GM12801 (cell line): ENCODE measurements around the gene SLC7A4.

Experiments
- CTCF ChIP-seq: IDR thresholded peaks from one replicate; pipeline ENCODE4 v1.5.1; 2011; ENCODE audit warnings: control low read depth; ENCODE audit not compliant: insufficient read length; ENCODE audit errors: extremely low read depth

The SLC7A4 gene

GRCh38 chr22:20985720-20986119, 46.6 kb downstream of the SLC7A4 start:
- TF ChIP-seq CTCF = no peak

- TF ChIP-seq CTCF = no peak
Observed at GRCh38 chr22:20983081-20983771, 49.1 kb downstream of the SLC7A4 start.

GRCh38 chr22:20982563-20982882, 49.8 kb downstream of the SLC7A4 start:
- TF ChIP-seq CTCF = no peak

- no peak for TF ChIP-seq CTCF
Observed at GRCh38 chr22:20981787-20982562, 50.4 kb downstream of the SLC7A4 start, which contains the start of gene LZTR1. Gene LZTR1, plus strand, starts transcription at chr22:20982297. Its CDS starts 75 bp downstream, at chr22:20982372.

DNA sequence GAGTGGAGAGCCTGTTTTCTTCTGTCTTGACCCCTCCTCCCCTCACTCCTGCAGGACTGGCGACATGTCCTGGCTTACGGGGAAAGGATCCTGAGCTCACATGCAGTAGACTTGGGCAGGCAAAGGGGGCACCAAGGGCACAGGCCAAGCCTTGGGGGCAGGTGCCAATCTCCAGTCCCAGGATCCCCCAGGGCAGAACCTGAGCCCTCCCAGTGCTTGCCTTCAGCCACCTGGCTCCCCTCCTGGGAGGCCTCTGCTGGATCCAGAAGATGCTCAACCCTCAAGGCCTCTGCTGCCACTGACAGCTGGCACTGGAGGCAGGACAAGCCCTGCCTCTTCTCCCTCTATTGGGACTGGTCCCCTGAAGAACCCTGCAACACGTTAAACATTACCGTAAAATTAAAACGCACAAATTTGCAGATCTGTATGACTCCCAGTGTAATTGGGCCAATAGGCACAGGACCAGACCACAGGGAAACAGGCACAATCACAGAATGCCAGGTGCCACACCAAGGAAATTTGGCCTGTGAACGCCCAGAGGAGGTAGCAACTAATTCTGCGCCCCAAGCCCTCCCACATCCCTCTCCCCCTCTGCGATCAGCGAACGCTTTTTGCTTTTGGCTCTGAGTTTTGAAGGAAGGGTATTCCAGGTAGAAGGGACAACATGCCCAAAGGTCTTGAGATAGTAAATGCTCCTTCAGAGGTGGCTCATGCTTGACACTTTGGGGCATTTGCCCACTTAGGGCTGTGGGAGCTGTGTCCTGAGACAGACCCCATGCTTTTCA, 51.2 kb downstream of the SLC7A4 start:
- no peak for TF ChIP-seq CTCF

GRCh38 chr22:20980523-20980922, 51.8 kb downstream of the SLC7A4 start:
- no peak for TF ChIP-seq CTCF

DNA sequence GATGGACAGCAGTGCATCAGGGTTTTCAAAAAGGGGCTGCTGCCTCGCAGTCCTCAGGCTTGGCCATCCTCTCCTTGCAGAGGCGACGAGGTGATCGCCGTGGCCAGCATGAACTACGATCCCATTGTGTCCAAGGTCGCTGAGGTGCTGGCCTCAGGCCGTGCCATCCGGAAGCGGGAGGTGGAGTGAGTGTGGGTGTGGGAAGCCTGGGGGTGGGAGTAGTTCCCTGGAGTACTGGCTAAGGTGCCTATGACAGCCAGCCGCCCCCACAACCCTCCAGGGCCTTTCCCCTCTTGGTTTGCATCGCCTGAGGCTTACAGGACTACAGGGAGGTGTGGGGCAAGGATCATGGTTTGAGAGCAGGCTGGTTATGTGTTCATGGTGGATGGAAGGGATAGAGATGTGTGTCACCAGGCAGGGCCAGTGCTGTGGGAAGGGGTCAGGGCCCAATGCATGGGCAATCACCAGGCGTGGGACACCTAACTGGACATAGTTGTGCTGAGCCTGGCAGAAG, 52.4 kb downstream of the SLC7A4 start:
- no peak for TF ChIP-seq CTCF
